ENCODE measurements around the gene RBM22. TPM values are rescaled to one million over a fixed set of nuclear protein-coding genes. Genes with fewer than 3 reads are reported as not detected.
A peak's percentile ranks its signal among the peaks of the same experiment; 100 is the strongest.

The RBM22 gene
- total and polyA plus RNA-seq, 4 donors: 27.2 to 49.9 (median 38.6) TPM

- no peak overlapping the region for H3K9ac ChIP-seq (ENCODE audit: insufficient read depth in 1 of 2, low read length in 2 of 2)
- TF ChIP-seq, protein P1, sequence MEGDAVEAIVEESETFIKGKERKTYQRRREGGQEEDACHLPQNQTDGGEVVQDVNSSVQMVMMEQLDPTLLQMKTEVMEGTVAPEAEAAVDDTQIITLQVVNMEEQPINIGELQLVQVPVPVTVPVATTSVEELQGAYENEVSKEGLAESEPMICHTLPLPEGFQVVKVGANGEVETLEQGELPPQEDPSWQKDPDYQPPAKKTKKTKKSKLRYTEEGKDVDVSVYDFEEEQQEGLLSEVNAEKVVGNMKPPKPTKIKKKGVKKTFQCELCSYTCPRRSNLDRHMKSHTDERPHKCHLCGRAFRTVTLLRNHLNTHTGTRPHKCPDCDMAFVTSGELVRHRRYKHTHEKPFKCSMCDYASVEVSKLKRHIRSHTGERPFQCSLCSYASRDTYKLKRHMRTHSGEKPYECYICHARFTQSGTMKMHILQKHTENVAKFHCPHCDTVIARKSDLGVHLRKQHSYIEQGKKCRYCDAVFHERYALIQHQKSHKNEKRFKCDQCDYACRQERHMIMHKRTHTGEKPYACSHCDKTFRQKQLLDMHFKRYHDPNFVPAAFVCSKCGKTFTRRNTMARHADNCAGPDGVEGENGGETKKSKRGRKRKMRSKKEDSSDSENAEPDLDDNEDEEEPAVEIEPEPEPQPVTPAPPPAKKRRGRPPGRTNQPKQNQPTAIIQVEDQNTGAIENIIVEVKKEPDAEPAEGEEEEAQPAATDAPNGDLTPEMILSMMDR (IDR thresholded peaks at IDR 0.05; ENCODE audit: control extremely low read depth, extremely low read depth): no peak
- WGBS, 2 donors: 38 to 71% methylated on average over 6 of the region's 6 CpGs
- H3K4me3 ChIP-seq: no peak overlapping the region
- H3K4me1 ChIP-seq (ENCODE audit: control insufficient read depth in 5 of 5, insufficient read depth in 5 of 5, low read length in 5 of 5): peaks cover 0 to 26% (median 10%) of the 10 kb centered on the region in 5 donors
- DNase-seq (no peak), ATAC-seq (ENCODE audit: insufficient read depth, low FRiP score) (no peak)
- H3K36me3 ChIP-seq (ENCODE audit: control insufficient read depth in 4 of 4, insufficient read depth in 4 of 4, low read length in 4 of 4): peaks cover 0 to 7% (median 4%) of the 10 kb centered on the region in 4 donors
- H3K27ac ChIP-seq (ENCODE audit: low read depth in 1 of 2, low read length in 1 of 2): no peak overlapping the region
- H3K27me3 ChIP-seq (ENCODE audit: control insufficient read depth in 3 of 3, insufficient read depth in 3 of 3, low read length in 2 of 3): peaks cover 0 to 10% (median 0%) of the 10 kb centered on the region in 3 donors
- no peaks in the 10 kb centered on the region for H3K9me3 ChIP-seq (ENCODE audit: control insufficient read depth in 4 of 4, insufficient read depth in 3 of 4, low read length in 3 of 4)
Observed at GRCh38 chr5:150675069-150675468, 25.8 kb downstream of the RBM22 start.

DNA sequence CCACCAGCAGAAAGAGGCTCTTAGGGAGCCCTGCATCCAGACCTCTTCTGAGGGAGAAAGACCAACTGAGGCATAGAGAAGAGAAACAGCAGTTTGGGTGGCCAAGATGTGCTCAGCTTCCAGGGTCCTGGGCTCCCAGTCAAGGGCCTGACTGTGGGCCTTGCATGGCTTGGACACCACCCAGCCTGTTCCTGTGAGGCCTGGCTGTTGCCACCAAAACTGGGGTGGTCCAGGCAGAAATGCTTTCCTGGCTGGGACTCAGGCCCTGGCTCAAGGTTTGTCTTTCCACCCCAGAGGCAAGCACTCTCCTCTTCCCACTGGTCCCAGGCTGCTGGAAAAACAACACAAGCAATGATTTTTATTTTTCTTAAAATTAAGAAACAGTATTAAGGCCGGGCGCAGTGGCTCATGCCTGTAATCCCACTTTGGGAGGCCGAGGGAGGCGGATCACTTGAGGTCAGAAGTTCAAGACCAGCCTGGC is 26.5 kb downstream of the RBM22 start:
- peaks cover 0 to 26% (median 10%) of the 10 kb centered on the region in 5 donors for H3K4me1 ChIP-seq (ENCODE audit: control insufficient read depth in 5 of 5, insufficient read depth in 5 of 5, low read length in 5 of 5)
- peaks cover 0 to 7% (median 4%) of the 10 kb centered on the region in 4 donors for H3K36me3 ChIP-seq (ENCODE audit: control insufficient read depth in 4 of 4, insufficient read depth in 4 of 4, low read length in 4 of 4)
- TF ChIP-seq, protein P1 (IDR thresholded peaks at IDR 0.05; ENCODE audit: control extremely low read depth, extremely low read depth): no peak
- H3K9me3 ChIP-seq (ENCODE audit: control insufficient read depth in 4 of 4, insufficient read depth in 3 of 4, low read length in 3 of 4): no peaks in the 10 kb centered on the region
- no peak overlapping the region for H3K4me3 ChIP-seq
- peak overlapping the region; percentile 65 to 84 for H3K27ac ChIP-seq (ENCODE audit: low read depth in 1 of 2, low read length in 1 of 2)
- peak; percentile 44 to 84 (median 56) for DNase-seq
- ATAC-seq (ENCODE audit: insufficient read depth, low FRiP score): no peak
- no peak overlapping the region for H3K9ac ChIP-seq (ENCODE audit: insufficient read depth in 1 of 2, low read length in 2 of 2)
- peaks cover 0 to 10% (median 0%) of the 10 kb centered on the region in 3 donors for H3K27me3 ChIP-seq (ENCODE audit: control insufficient read depth in 3 of 3, insufficient read depth in 3 of 3, low read length in 2 of 3)
- 80 to 94% methylated on average over 4 of the region's 4 CpGs for WGBS, 2 donors

- TF ChIP-seq, protein P1 (IDR thresholded peaks at IDR 0.05; ENCODE audit: control extremely low read depth, extremely low read depth): no peak
- Histone ChIP-seq H3K9ac (ENCODE audit: insufficient read depth in 1 of 2, low read length in 2 of 2) (peak overlapping the region; percentile 36 to 49), H3K27me3 (ENCODE audit: control insufficient read depth in 3 of 3, insufficient read depth in 3 of 3, low read length in 2 of 3) (peaks cover 0 to 10% (median 0%) of the 10 kb centered on the region in 3 donors), H3K36me3 (ENCODE audit: control insufficient read depth in 4 of 4, insufficient read depth in 4 of 4, low read length in 4 of 4) (peaks cover 0 to 6% (median 2%) of the 10 kb centered on the region in 4 donors), H3K9me3 (ENCODE audit: control insufficient read depth in 4 of 4, insufficient read depth in 3 of 4, low read length in 3 of 4) (no peaks in the 10 kb centered on the region), H3K27ac (ENCODE audit: low read depth in 1 of 2, low read length in 1 of 2) (no peak overlapping the region), H3K4me3 (no peak overlapping the region), H3K4me1 (ENCODE audit: control insufficient read depth in 5 of 5, insufficient read depth in 5 of 5, low read length in 5 of 5) (peaks cover 0 to 26% (median 10%) of the 10 kb centered on the region in 5 donors)
- ATAC-seq (ENCODE audit: insufficient read depth, low FRiP score) (peak; percentile 10), DNase-seq (no peak)
- WGBS, 2 donors: 69 to 76% methylated on average over 7 of the region's 7 CpGs
Observed at GRCh38 chr5:150672884-150673275, 28.0 kb downstream of the RBM22 start.
